K562 (cell line): ENCODE measurements around the gene GNG7. TPM values are rescaled to one million over a fixed set of nuclear protein-coding genes. Genes with fewer than 3 reads are reported as not detected.
A peak's percentile ranks its signal among the peaks of the same experiment; 100 is the strongest.

Source experiments
- ASH1L ChIP-seq: fragments of 450-650 bp; IDR thresholded peaks from 2 replicates; pipeline ENCODE4 v1.6.1; 2018; ENCODE audit warnings: borderline replicate concordance, mild to moderate bottlenecking, low read depth; ENCODE audit not compliant: partially characterized antibody
- GABPB1 ChIP-seq: sonication (generic); formaldehyde crosslinking; IDR thresholded peaks from 2 replicates; pipeline ENCODE4 v1.8.0; 2022; ENCODE audit warnings: mild to moderate bottlenecking, missing genetic modification reagents
- HDAC1 ChIP-seq, 2 experiments: fragments of 450-650 bp; IDR thresholded peaks; 2 replicates each; pipeline ENCODE4 v1.6.1; 2016 to 2017; ENCODE audit warnings: inconsistent platforms in 1 of 2, mild to moderate bottlenecking in 1 of 2, moderate library complexity in 1 of 2
- HDAC6 ChIP-seq: IDR thresholded peaks from 2 replicates; pipeline ENCODE4 v1.6.1; 2012; ENCODE audit warnings: low read depth, mild to moderate bottlenecking, control low read depth, inconsistent platforms, low read length, moderate library complexity
- HNRNPH1 ChIP-seq: fragments of 200-400 bp; formaldehyde crosslinking; optimal IDR thresholded peaks from 2 replicates; pipeline ENCODE3; 2017; ENCODE audit warnings: low read depth, mild to moderate bottlenecking, low read length, moderate library complexity
- IFI16 ChIP-seq: fragments of 250-450 bp; sonication (Bioruptor Pico); IDR thresholded peaks from 2 replicates; pipeline ENCODE4 v2.1.2; 2022; ENCODE audit warnings: mild to moderate bottlenecking, inconsistent platforms
- KDM4B ChIP-seq, 2 experiments: fragments of 450-650 bp in 1 of 2; sonication (generic) in 1 of 2; IDR thresholded peaks; 2 replicates each; pipeline ENCODE4 v1.6.1; 2016 to 2017; ENCODE audit warnings: borderline replicate concordance in 2 of 2, antibody characterized with exemption in 1 of 2, low read depth in 1 of 2, mild to moderate bottlenecking in 1 of 2
- NELFE ChIP-seq: IDR thresholded peaks from 2 replicates; pipeline ENCODE4 v1.6.1; 2011; ENCODE audit warnings: mild to moderate bottlenecking; ENCODE audit not compliant: insufficient read depth, insufficient read length
- PPARD ChIP-seq: fragments of 250-450 bp; sonication (Bioruptor Pico); IDR thresholded peaks from 2 replicates; pipeline ENCODE4 v1.8.0; 2022; ENCODE audit warnings: inconsistent platforms, mild to moderate bottlenecking, moderate library complexity
- PYGO2 ChIP-seq: fragments of 450-650 bp; IDR thresholded peaks from 2 replicates; pipeline ENCODE4 v1.6.1; 2016; ENCODE audit warnings: mild to moderate bottlenecking, missing genetic modification characterization, moderate library complexity, missing compliant biosample characterization
- RBBP5 ChIP-seq: fragments of 200-600 bp; sonication (generic); IDR thresholded peaks from 2 replicates; pipeline ENCODE4 v1.6.1; 2012; ENCODE audit warnings: borderline replicate concordance, mild to moderate bottlenecking, low read length, control low read depth, inconsistent platforms; ENCODE audit not compliant: insufficient read depth, poor library complexity, severe bottlenecking
- RNF2 ChIP-seq: sonication (generic); IDR thresholded peaks from 2 replicates; pipeline ENCODE4 v1.6.1; 2016
- SP1 ChIP-seq: sonication (generic); formaldehyde crosslinking; IDR thresholded peaks from 2 replicates; pipeline ENCODE4 v1.8.1; 2022; ENCODE audit warnings: mild to moderate bottlenecking, missing genetic modification reagents
- SRSF9 ChIP-seq: fragments of 200-400 bp; formaldehyde crosslinking; IDR thresholded peaks from 2 replicates; pipeline ENCODE4 v1.6.1; 2017; ENCODE audit warnings: low read depth, low read length, borderline replicate concordance
- TBL1XR1 ChIP-seq, 2 experiments: IDR thresholded peaks; 2 replicates each; pipeline ENCODE4 v1.6.1; 2012; ENCODE audit warnings: improper control_type of control experiment in 2 of 2, low read length in 2 of 2, mild to moderate bottlenecking in 1 of 2
- TEAD2 ChIP-seq: fragments of 450-650 bp; IDR thresholded peaks from 2 replicates; pipeline ENCODE4 v1.6.1; 2016; ENCODE audit warnings: missing genetic modification characterization, control low read depth, missing compliant biosample characterization
- XRCC5 ChIP-seq: fragments of 200-400 bp; formaldehyde crosslinking; IDR thresholded peaks from 2 replicates; pipeline ENCODE4 v1.6.1; 2017; ENCODE audit warnings: low read depth, mild to moderate bottlenecking, low read length
- ZC3H8 ChIP-seq: fragments of 450-650 bp; IDR thresholded peaks from 2 replicates; pipeline ENCODE4 v1.6.1; 2017
- ZNF140 ChIP-seq: fragments of 250-450 bp; sonication (Bioruptor Pico); IDR thresholded peaks from 2 replicates; pipeline ENCODE4 v1.8.0; 2021; ENCODE audit warnings: moderate library complexity, mild to moderate bottlenecking, inconsistent platforms
- ZNF75A ChIP-seq: fragments of 450-650 bp; formaldehyde crosslinking; IDR thresholded peaks from 2 replicates; pipeline ENCODE4 v1.4.0; 2020; ENCODE audit warnings: mild to moderate bottlenecking
- ZNF766 ChIP-seq: fragments of 200-800 bp; sonication (Bioruptor generic); conservative IDR thresholded peaks from 2 replicates; pipeline ENCODE4 v1.6.1; 2016; ENCODE audit warnings: missing genetic modification characterization, missing compliant biosample characterization
- ZNF79 ChIP-seq: fragments of 250-450 bp; sonication (Bioruptor Pico); IDR thresholded peaks from 2 replicates; pipeline ENCODE4 v1.4.0; 2020; ENCODE audit warnings: low read depth, mild to moderate bottlenecking, moderate library complexity
- polyA plus RNA-seq, 8 experiments: library from polyadenylated mRNA; depleted of rRNA in 4 of 8; stranded (reverse) in 5 of 8; unstranded in 3 of 8; fragments of >200 nt; fragmentation: Nextera tagmentation in 2 of 8; fragmentation: Illumina TruSeq in 1 of 8; extraction: Ambion mirVana in 2 of 8; extraction: Trizol in 1 of 8; gene quantifications; 2 replicates each; pipeline versions ENCODE4 v1.2.1 to v1.2.3, GENCODE V29; 2011 to 2014; ENCODE audit warnings: inconsistent platforms in 1 of 8, missing spikeins in 1 of 8
- total RNA-seq, 7 experiments: library from RNA; depleted of rRNA in 6 of 7; stranded (reverse); fragments of >200 nt in 6 of 7; fragmentation: Illumina TruSeq in 2 of 7; extraction: Trizol in 2 of 7; gene quantifications; 2 replicates each; pipeline versions ENCODE4 v1.2.1 to v1.2.3, GENCODE V29; 2011 to 2021; ENCODE audit warnings: low replicate concordance in 1 of 7
- TF ChIP-seq, protein P1 (sequence below): conservative IDR thresholded peaks from 2 replicates; pipeline ENCODE4 v1.6.1; 2011; ENCODE audit warnings: low read depth, mild to moderate bottlenecking, low read length; ENCODE audit not compliant: control insufficient read depth
- TF ChIP-seq, protein P2 (sequence below): sonication (generic); formaldehyde crosslinking; IDR thresholded peaks from 2 replicates; pipeline ENCODE4 v1.9.0; 2022; ENCODE audit warnings: mild to moderate bottlenecking, missing genetic modification reagents
- TF ChIP-seq, protein P3 (sequence below): fragments of 450-650 bp; IDR thresholded peaks from 2 replicates; pipeline ENCODE4 v1.6.1; 2016; ENCODE audit warnings: low read depth, mild to moderate bottlenecking, moderate library complexity
- TF ChIP-seq, protein P4 (sequence below): fragments of 250-450 bp; sonication (Bioruptor Pico); IDR thresholded peaks from 2 replicates; pipeline ENCODE4 v1.4.0; 2020; ENCODE audit warnings: mild to moderate bottlenecking, moderate library complexity

GNG7 gene
- total and polyA plus RNA-seq, 9 of the 15 experiments (the other 6 are each of a cell fraction or from before 2014, with no cell fraction given) = 0.01 to 0.20 (median 0.06) TPM; not detected in 1

DNA sequence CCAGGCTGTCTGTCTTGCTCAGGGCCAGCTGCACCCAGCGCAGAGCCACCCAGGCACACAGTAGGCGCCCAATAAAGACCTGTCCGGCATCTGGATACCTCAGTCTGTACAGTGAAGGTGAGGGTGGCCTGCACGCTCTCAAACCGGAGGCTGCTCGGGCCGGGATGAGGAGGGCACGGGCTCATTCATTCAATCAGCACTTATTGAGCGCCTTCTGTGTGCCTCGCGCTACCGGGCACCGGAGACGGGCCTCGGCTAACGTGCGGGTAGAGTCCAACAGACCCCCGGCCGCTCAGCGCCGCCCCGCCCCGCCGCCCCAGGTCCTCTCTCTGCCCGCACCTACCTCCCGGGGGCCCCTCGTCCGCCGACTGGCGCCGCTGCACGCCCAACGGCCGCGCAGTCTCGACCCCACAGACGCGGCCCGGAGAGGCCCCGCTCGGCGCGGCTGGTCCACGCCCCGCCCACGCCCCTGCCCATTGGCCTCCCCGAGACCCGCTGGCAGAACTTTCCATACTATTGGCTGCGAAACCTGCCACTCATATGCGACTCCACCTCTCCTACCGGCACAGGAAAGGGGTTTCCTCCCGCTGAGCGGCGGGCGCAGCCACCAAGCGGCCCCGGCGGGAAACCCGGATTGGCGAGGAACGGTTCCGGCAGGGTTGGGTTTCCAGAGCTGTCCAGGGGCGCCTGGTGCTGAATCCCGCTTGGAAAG lies 37.3 kb upstream of the GNG7 start, which contains the start of gene SLC39A3 (continued):
- TF ChIP-seq, protein P1, sequence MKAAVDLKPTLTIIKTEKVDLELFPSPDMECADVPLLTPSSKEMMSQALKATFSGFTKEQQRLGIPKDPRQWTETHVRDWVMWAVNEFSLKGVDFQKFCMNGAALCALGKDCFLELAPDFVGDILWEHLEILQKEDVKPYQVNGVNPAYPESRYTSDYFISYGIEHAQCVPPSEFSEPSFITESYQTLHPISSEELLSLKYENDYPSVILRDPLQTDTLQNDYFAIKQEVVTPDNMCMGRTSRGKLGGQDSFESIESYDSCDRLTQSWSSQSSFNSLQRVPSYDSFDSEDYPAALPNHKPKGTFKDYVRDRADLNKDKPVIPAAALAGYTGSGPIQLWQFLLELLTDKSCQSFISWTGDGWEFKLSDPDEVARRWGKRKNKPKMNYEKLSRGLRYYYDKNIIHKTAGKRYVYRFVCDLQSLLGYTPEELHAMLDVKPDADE = peak; percentile 89
- no peak for TF ChIP-seq SRSF9
- no peak for TF ChIP-seq HNRNPH1
- TF ChIP-seq ZNF79 (CRISPR knock-in tag) = 0 out of 2 replicates have a peak, but pooled peaks have one; percentile 31
- TF ChIP-seq GABPB1 (CRISPR knock-in tag) = peak; percentile 98
- no peak for TF ChIP-seq TEAD2 (tag)
- TF ChIP-seq ASH1L = peak; percentile 84
- no peak for TF ChIP-seq IFI16 (CRISPR knock-in tag)
- peak; percentile 94 for TF ChIP-seq SP1
- no peak for TF ChIP-seq PYGO2 (tag)
- TF ChIP-seq HDAC6 = no peak
- TF ChIP-seq HDAC1 (IDR thresholded peaks at IDR 0.05) = peak in 1 of 2 experiments; percentile 87; a peak in 2 of 4 replicates
- TF ChIP-seq, protein P2, sequence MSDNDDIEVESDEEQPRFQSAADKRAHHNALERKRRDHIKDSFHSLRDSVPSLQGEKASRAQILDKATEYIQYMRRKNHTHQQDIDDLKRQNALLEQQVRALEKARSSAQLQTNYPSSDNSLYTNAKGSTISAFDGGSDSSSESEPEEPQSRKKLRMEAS (CRISPR knock-in tag) = peak; percentile 58
- TF ChIP-seq ZNF766 (CRISPR knock-in tag) = peak; percentile 88
- TF ChIP-seq, protein P3, sequence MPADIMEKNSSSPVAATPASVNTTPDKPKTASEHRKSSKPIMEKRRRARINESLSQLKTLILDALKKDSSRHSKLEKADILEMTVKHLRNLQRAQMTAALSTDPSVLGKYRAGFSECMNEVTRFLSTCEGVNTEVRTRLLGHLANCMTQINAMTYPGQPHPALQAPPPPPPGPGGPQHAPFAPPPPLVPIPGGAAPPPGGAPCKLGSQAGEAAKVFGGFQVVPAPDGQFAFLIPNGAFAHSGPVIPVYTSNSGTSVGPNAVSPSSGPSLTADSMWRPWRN = no peak
- TF ChIP-seq KDM4B (IDR thresholded peaks at IDR 0.05; ENCODE audit: borderline replicate concordance in 2 of 2, low read depth in 1 of 2) = 0 out of 4 replicates have a peak, but pooled peaks of 1 of the 2 experiments have one; percentile 68
- peak; percentile 73 for TF ChIP-seq RBBP5
- TF ChIP-seq ZNF140 (CRISPR knock-in tag) = no peak
- TF ChIP-seq RNF2 = no peak; the same call in 1 of the 2 replicates
- no peak for TF ChIP-seq ZC3H8
- TF ChIP-seq PPARD (CRISPR knock-in tag) = no peak
- peak; percentile 100 for TF ChIP-seq XRCC5
- TF ChIP-seq ZNF75A (CRISPR knock-in tag) = no peak
- TF ChIP-seq TBL1XR1 (IDR thresholded peaks at IDR 0.05; ENCODE audit: low read length in 2 of 2) = peak in 1 of 2 experiments; percentile 76; a peak in 2 of 4 replicates
- TF ChIP-seq NELFE = no peak
- TF ChIP-seq, protein P4, sequence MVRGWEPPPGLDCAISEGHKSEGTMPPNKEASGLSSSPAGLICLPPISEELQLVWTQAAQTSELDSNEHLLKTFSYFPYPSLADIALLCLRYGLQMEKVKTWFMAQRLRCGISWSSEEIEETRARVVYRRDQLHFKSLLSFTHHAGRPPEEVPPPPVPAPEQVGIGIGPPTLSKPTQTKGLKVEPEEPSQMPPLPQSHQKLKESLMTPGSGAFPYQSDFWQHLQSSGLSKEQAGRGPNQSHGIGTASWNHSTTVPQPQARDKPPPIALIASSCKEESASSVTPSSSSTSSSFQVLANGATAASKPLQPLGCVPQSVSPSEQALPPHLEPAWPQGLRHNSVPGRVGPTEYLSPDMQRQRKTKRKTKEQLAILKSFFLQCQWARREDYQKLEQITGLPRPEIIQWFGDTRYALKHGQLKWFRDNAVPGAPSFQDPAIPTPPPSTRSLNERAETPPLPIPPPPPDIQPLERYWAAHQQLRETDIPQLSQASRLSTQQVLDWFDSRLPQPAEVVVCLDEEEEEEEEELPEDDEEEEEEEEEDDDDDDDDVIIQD = no peak
